HL-60 (cell line): Measurements from ENCODE around the gene FOXL3.
"Not testable (repeated sequence)": the region's sequence is repeated elsewhere in the genome, so short reads cannot be mapped to it uniquely, and the experiment has no call there.

Experiments used
- DNase-seq, 2 experiments: peaks; one replicate each; pipeline ENCODE4 v3.0.0-alpha.2; 2010 to 2020; ENCODE audit warnings: low read depth in 1 of 2, low spot score in 1 of 2
- H3K27ac ChIP-seq: fragments of 250-450 bp; sonication (Bioruptor Pico); replicated peaks from 2 replicates; pipeline ENCODE4 v1.5.1; 2020; ENCODE audit warnings: mild to moderate bottlenecking, moderate library complexity
- H3K27me3 ChIP-seq: fragments of 250-450 bp; sonication (Bioruptor Pico); 2 replicates; pipeline ENCODE4 v1.5.1; 2021; ENCODE audit warnings: mild to moderate bottlenecking, moderate library complexity; ENCODE audit not compliant: insufficient read depth, poor library complexity, severe bottlenecking
- H3K4me3 ChIP-seq: replicated peaks from 2 replicates; pipeline ENCODE4 v1.5.1; 2011; ENCODE audit warnings: mild to moderate bottlenecking, control low read depth, low read length; ENCODE audit not compliant: insufficient read depth
- GABPA ChIP-seq: IDR thresholded peaks from 2 replicates; pipeline ENCODE4 v1.6.1; 2012; ENCODE audit warnings: low read depth
- POLR2AphosphoS5 ChIP-seq: IDR thresholded peaks from 2 replicates; pipeline ENCODE4 v1.6.1; 2012; ENCODE audit warnings: low read depth
- SPI1 ChIP-seq: IDR thresholded peaks from 2 replicates; pipeline ENCODE4 v1.6.1; 2012; ENCODE audit warnings: low read depth, mild to moderate bottlenecking, borderline replicate concordance
- TF ChIP-seq, protein P1 (sequence below): IDR thresholded peaks from one replicate; pipeline ENCODE4 v1.5.1; 2011; ENCODE audit warnings: low read length, control low read depth, inconsistent platforms; ENCODE audit not compliant: insufficient read depth
- TF ChIP-seq, protein P2 (sequence below): IDR thresholded peaks from 2 replicates; pipeline ENCODE4 v1.6.1; 2012; ENCODE audit warnings: low read depth; ENCODE audit not compliant: insufficient replicate concordance

Gene FOXL3

DNA sequence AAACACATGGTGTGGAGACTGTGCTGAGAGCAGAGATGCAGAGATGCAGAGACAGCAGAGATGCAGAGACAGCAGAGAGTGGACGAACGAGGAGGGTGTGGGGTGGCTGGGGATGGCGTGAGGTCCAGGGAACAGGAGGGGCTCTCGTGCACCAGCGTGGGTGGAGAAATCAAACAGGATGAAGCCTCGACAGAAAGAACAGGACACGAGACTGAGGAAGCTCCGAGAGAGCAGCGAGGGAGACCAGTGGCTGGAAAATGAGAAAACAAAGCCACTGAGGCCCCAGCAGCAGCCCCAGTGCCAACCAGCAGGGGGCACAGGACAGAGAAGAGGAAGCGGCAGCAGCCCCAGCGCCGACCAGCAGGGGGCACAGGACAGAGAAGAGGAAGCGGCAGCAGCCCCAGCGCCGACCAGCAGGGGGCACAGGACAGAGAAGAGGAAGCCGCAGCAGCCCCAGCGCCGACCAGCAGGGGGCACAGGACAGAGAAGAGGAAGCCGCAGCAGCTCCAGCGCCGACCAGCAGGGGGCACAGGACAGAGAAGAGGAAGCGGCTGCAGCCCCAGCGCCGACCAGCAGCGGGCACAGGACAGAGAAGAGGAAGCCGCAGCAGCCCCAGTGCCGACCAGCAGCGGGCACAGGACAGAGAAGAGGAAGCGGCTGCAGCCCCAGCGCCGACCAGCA is 27.2 kb upstream of the FOXL3 start:
- H3K27ac ChIP-seq, H3K27me3 ChIP-seq, H3K4me3 ChIP-seq: not testable (repeated sequence)
- peak; percentile 59 to 65 for DNase-seq
- TF ChIP-seq, protein P1, sequence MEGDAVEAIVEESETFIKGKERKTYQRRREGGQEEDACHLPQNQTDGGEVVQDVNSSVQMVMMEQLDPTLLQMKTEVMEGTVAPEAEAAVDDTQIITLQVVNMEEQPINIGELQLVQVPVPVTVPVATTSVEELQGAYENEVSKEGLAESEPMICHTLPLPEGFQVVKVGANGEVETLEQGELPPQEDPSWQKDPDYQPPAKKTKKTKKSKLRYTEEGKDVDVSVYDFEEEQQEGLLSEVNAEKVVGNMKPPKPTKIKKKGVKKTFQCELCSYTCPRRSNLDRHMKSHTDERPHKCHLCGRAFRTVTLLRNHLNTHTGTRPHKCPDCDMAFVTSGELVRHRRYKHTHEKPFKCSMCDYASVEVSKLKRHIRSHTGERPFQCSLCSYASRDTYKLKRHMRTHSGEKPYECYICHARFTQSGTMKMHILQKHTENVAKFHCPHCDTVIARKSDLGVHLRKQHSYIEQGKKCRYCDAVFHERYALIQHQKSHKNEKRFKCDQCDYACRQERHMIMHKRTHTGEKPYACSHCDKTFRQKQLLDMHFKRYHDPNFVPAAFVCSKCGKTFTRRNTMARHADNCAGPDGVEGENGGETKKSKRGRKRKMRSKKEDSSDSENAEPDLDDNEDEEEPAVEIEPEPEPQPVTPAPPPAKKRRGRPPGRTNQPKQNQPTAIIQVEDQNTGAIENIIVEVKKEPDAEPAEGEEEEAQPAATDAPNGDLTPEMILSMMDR, result peak; percentile 0
- TF ChIP-seq POLR2AphosphoS5, result 0 out of 2 replicates have a peak, but pooled peaks have one; percentile 28

DNA sequence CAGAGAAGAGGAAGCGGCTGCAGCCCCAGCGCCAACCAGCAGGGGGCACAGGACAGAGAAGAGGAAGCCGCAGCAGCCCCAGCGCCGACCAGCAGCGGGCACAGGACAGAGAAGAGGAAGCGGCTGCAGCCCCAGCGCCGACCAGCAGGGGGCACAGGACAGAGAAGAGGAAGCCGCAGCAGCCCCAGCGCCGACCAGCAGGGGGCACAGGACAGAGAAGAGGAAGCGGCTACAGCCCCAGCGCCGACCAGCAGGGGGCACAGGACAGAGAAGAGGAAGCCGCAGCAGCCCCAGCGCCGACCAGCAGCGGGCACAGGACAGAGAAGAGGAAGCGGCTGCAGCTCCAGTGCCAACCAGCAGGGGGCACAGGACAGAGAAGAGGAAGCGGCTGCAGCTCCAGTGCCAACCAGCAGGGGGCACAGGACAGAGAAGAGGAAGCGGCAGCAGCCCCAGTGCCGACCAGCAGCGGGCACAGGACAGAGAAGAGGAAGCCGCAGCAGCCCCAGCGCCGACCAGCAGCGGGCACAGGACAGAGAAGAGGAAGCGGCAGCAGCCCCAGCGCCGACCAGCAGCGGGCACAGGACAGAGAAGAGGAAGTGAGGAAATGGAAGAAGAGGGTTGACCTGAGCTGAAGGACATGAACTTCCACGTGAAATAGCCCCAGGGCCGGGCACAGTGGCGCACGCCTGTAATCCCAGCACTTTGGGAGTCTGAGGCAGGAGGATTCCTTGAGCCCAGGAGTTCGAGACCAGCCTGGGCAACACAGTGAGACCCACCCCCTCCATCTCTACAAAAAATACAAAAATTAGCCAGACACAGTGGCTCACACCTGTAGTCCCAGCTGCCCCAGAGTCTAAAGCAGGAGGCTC is 26.3 kb upstream of the FOXL3 start:
- peak; percentile 81 to 89 for DNase-seq
- peak overlapping the region; percentile 56 for H3K27ac ChIP-seq
- H3K27me3 ChIP-seq, H3K4me3 ChIP-seq: not testable (repeated sequence)
- TF ChIP-seq POLR2AphosphoS5 (peak; percentile 93), SPI1 (peak; percentile 91)
- TF ChIP-seq, protein P1, result peak; percentile 15

DNA sequence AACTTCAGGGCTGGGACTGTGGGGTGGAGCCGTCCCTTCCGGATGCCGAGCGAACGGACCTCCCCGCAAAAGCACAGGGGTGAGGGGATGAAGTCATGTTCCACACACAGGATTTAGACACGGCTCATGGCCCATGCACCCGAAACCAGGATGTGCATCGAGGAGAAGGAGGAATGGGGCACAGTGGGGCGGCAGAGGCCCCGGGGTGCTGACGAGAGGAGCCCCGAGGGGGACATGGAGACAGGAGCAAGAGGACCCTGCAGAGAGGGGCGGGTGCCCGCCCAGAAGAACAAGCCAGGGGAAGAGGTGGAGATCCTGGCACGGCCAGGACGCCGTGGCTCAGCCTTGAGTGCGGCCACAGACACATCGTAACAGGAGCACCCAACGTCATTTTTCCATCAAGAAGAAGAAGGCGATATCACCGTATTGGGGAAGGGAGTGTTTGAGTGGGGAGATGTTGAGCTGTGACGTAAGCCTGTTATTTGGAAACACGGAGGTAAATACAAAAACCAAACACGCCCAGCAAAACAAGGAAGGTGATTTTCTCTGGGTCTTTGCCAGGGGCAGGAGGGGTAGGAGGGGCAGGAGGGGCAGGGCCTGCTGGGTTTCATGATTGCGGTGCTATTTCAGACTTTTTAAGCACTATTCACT is 25.3 kb upstream of the FOXL3 start:
- peak overlapping the region; percentile 56 for H3K27ac ChIP-seq
- no peaks in the 10 kb centered on the region for H3K27me3 ChIP-seq
- TF ChIP-seq, protein P1, result no peak
- TF ChIP-seq POLR2AphosphoS5 (no peak), GABPA (no peak), SPI1 (no peak)
- TF ChIP-seq, protein P2, sequence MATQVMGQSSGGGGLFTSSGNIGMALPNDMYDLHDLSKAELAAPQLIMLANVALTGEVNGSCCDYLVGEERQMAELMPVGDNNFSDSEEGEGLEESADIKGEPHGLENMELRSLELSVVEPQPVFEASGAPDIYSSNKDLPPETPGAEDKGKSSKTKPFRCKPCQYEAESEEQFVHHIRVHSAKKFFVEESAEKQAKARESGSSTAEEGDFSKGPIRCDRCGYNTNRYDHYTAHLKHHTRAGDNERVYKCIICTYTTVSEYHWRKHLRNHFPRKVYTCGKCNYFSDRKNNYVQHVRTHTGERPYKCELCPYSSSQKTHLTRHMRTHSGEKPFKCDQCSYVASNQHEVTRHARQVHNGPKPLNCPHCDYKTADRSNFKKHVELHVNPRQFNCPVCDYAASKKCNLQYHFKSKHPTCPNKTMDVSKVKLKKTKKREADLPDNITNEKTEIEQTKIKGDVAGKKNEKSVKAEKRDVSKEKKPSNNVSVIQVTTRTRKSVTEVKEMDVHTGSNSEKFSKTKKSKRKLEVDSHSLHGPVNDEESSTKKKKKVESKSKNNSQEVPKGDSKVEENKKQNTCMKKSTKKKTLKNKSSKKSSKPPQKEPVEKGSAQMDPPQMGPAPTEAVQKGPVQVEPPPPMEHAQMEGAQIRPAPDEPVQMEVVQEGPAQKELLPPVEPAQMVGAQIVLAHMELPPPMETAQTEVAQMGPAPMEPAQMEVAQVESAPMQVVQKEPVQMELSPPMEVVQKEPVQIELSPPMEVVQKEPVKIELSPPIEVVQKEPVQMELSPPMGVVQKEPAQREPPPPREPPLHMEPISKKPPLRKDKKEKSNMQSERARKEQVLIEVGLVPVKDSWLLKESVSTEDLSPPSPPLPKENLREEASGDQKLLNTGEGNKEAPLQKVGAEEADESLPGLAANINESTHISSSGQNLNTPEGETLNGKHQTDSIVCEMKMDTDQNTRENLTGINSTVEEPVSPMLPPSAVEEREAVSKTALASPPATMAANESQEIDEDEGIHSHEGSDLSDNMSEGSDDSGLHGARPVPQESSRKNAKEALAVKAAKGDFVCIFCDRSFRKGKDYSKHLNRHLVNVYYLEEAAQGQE, result no peak
- no peak for DNase-seq
- no peak overlapping the region for H3K4me3 ChIP-seq

DNA sequence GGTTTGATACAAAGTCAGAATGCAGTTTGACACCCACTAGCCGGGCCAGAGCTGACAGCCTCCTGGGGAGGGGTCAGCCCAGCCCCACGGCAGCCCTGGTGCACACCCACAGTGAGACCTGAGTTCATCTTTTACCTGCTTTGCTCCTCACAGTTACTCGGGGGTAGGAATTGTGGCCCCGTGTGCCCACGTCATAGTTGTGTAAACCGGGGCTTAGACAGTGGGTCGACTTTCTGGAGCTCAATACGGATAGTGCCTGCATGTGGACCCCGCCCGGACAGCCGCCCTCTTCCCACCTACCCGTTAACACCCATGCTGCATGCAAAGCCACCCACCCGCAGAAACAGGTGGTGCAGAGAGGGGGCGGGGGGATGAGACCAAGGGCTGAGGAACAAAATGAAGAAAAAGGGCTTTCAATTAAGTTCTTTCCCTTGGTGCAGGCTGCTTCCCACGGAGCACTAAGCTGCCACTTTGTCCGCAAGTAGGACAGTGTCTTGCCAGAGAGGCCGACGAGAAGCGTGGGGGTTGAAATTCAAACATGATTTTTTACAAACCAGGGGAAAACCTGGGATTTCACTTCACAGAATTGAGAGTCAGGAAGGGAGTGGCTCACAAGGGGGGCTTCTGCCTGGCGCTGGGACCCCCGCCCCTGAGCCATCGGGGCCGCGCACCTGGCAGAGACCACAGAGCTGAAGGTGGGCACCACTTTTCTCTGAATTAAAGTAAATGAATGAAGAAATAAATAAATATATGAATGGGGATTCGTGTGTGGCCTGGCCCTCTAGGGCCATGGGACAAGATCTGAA is 24.6 kb upstream of the FOXL3 start:
- TF ChIP-seq POLR2AphosphoS5 (no peak), SPI1 (no peak), GABPA (no peak)
- TF ChIP-seq, protein P1, result no peak
- TF ChIP-seq, protein P2, result no peak
- no peak for DNase-seq
- no peak overlapping the region for H3K4me3 ChIP-seq
- no peak overlapping the region for H3K27ac ChIP-seq
- no peaks in the 10 kb centered on the region for H3K27me3 ChIP-seq
